GM19193 (cell line): ENCODE data around the gene MYD88.

Source experiments
- POLR2A ChIP-seq: IDR thresholded peaks from 4 replicates; pipeline ENCODE4 v1.6.1; 2011; ENCODE audit not compliant: insufficient read depth, insufficient read length; ENCODE audit errors: extremely low read depth

MYD88 gene

GRCh38 chr3:38117748-38118420 is 20.6 kb upstream of the MYD88 start:
- peak; percentile 8 for TF ChIP-seq POLR2A

DNA sequence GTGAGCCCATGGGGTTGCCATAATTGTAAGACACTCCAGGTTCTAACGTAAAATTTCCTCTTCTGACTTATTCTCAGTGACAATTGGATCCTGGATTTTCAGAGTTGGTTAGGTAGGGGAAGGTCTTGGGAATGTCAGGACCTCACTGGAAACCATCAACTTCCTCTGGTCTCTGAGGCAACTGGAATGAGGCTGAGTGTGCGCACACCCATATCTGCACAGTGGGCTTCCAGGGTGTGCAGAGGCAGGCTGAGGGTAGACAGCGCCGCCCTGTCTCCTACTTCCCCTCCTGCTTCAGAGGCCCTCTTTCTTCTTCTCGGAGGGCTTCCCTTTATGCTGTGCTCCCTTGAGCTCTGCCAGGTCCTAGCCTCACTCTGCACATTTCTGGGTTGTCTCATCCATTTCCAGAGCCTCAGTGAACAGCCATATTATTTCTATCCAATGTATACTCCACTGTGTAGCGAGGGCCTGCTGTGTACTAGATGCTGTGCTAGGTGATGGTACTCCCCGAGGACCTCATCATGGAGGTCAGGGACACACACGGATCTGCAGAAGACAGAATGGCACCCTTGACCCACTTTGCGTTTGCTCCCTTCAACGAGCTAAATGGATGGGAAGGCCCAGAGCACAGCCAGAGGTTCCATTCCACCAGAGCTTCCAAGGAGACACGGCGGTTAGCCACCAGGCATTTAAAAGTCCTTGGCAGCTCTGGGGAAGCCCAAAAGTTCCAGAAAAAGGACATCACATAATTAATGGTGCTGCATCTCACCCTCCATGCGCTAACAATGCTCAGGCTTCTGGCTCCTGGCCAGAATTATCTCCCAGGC is 19.8 kb upstream of the MYD88 start:
- TF ChIP-seq POLR2A, result no peak

GRCh38 chr3:38119248-38119544 is 19.3 kb upstream of the MYD88 start:
- TF ChIP-seq POLR2A, result no peak

GRCh38 chr3:38119821-38120692 is 18.4 kb upstream of the MYD88 start:
- TF ChIP-seq POLR2A, result no peak

GRCh38 chr3:38120693-38121450 is 17.6 kb upstream of the MYD88 start:
- TF ChIP-seq POLR2A, result peak; percentile 5

DNA sequence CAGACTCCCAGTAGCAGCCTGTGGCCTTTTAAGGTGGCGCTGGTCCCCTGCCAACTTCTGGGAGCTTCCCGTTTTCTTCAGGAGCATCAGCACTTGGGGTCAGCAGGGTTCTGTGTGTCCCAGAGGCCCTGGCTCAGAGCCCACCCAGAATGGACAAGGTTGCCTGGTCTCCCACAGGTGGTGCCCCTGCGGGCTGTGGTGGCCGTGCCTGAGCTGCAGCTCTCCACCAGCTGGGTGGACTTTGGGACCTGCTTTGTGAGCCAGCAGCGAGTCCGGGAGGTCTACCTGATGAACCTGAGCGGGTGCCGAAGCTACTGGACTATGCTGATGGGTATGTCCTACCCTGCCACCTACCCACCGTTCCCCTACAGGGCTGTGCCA is 17.0 kb upstream of the MYD88 start:
- TF ChIP-seq POLR2A, result no peak

DNA sequence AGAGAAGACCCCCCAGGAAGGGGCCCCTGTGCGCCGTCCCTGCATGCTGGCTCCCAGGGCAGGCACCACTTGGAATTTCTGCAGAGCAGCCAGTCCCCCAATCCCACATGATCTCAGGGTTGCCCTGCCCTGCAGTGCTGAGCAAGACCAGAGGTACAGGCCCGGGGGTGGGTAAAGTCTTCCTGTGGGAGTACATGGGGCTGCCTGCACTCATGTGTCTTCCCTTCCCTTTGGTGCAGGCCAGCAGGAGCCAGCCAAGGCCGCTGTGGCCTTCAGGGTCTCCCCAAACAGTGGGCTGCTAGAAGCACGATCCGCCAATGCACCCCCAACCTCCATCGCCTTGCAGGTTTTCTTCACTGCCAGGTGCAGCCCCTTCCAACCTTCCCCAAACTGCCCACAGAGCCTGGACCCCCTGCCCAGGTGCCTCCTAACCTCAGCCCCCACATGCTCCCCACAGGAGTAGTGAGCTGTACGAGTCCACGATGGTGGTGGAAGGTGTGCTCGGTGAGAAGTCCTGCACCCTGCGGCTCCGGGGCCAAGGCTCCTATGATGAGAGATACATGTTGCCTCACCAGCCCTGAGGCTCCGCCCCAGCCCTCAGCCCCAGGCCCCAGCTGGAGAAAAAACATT is 16.5 kb upstream of the MYD88 start:
- no peak for TF ChIP-seq POLR2A

DNA sequence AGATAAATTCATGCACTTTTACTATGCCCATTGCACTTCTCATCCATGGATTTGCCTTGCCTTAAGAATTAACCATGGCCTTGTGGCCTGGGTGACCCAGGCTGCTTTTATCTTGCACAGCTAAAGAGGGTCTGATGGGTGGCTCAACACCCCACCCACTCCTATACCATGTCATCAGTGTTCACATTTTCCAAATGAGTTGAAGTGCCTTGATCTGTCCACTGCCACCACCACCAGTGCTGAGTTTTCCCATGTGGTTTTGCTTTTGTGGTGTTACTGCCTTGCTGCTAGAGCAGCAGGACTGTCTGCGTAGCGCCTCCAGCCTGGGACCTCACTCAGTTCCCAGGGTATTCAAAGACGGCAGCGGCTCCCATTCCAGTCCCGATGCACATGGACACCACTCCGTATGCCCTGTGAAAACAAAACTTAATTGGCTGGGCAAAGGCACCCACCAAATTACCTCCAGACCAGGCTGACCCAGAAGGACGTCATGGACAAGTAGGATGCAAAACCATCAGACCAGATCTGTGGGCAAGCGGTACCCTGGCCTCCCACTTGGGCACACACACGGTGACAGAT is 15.7 kb upstream of the MYD88 start:
- no peak for TF ChIP-seq POLR2A

DNA sequence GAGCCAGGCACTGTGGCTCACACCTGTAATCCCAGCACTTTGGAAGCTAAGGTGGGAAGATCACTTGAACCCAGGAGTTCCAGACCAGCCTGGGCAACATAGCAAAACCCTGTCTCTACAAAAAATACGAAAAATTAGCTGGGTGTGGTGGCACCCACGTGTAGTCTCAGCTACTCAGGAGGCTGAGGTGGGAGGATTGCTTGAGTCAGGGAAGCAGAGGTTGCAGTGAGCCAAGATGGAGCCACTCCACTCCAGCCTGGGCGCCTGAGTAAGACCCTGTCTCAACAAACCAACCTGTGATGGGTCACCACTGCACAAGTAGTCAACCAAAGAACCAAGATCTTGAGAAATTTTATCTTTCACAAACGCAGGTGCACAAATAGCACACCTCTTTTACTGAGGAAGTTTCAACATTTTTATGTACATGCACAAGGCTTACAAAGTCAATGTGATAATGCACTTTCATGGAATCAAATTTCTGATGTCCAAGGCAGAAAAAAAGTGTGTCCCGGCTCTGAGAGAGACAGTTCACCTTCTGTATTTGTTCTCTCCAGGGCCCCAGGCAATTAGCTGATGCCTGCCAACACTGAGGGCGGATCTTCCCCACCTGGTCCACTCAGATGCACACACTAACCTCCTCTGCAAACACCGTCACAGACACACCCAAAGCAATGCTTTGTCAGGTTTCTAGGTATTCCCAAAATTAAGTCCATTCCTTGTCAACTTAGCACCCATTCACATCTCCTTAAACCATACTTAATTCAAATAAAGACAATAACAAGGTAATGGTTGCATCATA is 13.9 kb upstream of the MYD88 start:
- TF ChIP-seq POLR2A, result no peak

- TF ChIP-seq POLR2A, result no peak
Measured at GRCh38 chr3:38125305-38126120, 12.9 kb upstream of the MYD88 start.

DNA sequence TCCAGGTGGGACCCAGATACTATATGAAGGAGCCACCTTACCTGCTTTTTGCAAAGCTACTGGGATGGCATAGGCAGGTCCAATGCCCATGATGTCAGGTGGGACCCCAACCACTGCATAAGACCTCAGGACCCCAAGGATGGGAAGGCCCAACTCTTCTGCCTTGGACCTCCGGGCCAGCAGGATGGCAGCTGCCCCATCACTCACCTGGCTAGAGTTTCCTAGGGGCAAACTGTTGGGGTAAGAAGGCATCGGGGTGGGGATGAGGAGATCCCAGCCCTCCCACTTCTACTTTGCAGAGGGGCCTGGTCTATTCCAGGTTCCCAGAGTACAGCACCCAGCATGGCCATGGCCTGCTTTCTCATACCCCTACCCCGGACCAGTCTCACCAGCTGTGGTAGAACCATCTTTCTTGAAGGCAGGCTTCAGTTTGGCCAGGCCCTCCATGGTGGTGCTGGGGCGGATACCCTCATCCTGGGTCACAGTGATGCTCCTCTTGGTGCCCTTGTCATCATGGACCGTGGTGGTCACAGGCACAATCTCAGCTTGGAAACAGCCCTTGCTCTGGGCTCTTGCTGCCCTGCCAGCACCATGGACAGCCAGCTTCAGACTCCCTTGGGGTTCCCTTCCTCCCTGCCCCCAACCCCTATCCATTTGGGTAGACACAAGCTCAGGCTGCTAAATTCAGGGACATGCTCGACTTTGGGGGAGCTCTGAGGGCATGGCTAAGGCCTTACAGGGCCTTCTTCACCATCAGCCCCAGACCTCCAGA is 12.2 kb upstream of the MYD88 start:
- no peak for TF ChIP-seq POLR2A
